B cell (primary cell): ENCODE measurements around the gene NR6A1. TPM values are rescaled to one million over a fixed set of nuclear protein-coding genes. Genes with fewer than 3 reads are reported as not detected.

Experiments used
- ATAC-seq: fragments of 200-7000 bp; cut with Tn5 transposase; one replicate; pipeline ENCODE4 v1.10.0; 2021; ENCODE audit warnings: low read depth, mild to moderate bottlenecking, moderate number of reproducible peaks, moderate library complexity
- CTCF ChIA-PET: fragments of 350-600 bp; sonication (Branson Sonifier 250); formaldehyde crosslinking; loops from one replicate; lab custom pipeline; 2021; ENCODE audit warnings: antibody characterized with exemption, inconsistent platforms; lab: Charles Lee
- POLR2A ChIA-PET: fragments of 350-600 bp; sonication (Branson Sonifier 250); formaldehyde crosslinking; loops from one replicate; lab custom pipeline; 2021; ENCODE audit warnings: antibody characterized with exemption; lab: Charles Lee
- DNase-seq: peaks from one replicate; pipeline ENCODE4 v3.0.0; 2013
- H2AFZ ChIP-seq: 2 replicates; pipeline ENCODE4 v1.6.1; 2012; ENCODE audit warnings: mild to moderate bottlenecking, low read depth, low read length; ENCODE audit not compliant: insufficient read depth, poor library complexity, severe bottlenecking
- H3K27ac ChIP-seq, 2 donors: 1 replicate in 1 of 2; 2 replicates in 1 of 2; pipeline ENCODE4 v1.5.1; 2012 to 2013; ENCODE audit warnings: low read length in 2 of 2, mild to moderate bottlenecking in 2 of 2, moderate library complexity in 1 of 2
- H3K27me3 ChIP-seq, 4 experiments: fragments of 200-600 bp in 1 of 4; sonication (generic) in 1 of 4; replicated peaks in 1 of 4; 1 replicate in 2 of 4; 2 replicates in 2 of 4; pipeline versions ENCODE4 v1.6.1 to v1.7.0; 2013 to 2016; ENCODE audit warnings: low read length in 3 of 4, mild to moderate bottlenecking in 2 of 4, mixed read lengths in 1 of 4, moderate library complexity in 1 of 4; ENCODE audit not compliant: insufficient read depth in 4 of 4, control insufficient read depth in 3 of 4; ENCODE audit errors: control extremely low read depth in 1 of 4
- H3K36me3 ChIP-seq, 2 experiments: replicated peaks in 1 of 2; 1 replicate in 1 of 2; 2 replicates in 1 of 2; pipeline versions ENCODE4 v1.6.1 to v1.7.1; 2013; ENCODE audit warnings: low read length in 1 of 2; ENCODE audit not compliant: insufficient read depth in 2 of 2, control insufficient read depth in 1 of 2; ENCODE audit errors: control extremely low read depth in 1 of 2, extremely low read depth in 1 of 2
- H3K4me1 ChIP-seq, 2 donors: fragments of 200-600 bp in 1 of 2; sonication (generic) in 1 of 2; 1 replicate in 1 of 2; 2 replicates in 1 of 2; pipeline versions ENCODE4 v1.5.1 to v1.6.1; 2013 to 2017; ENCODE audit warnings: low read length in 2 of 2; ENCODE audit not compliant: control insufficient read depth in 2 of 2, insufficient read depth in 2 of 2
- H3K4me2 ChIP-seq: replicated peaks from 2 replicates; pipeline ENCODE3; 2012; ENCODE audit warnings: mild to moderate bottlenecking, low read depth, low read length; ENCODE audit not compliant: poor library complexity, severe bottlenecking
- H3K4me3 ChIP-seq, 5 experiments: fragments of 200-600 bp in 1 of 5; sonication (generic) in 1 of 5; 1 replicate in 3 of 5; 2 replicates in 2 of 5; pipeline versions ENCODE4 v1.5.1 to v1.7.0; 2011 to 2016; ENCODE audit warnings: low read length in 4 of 5, mild to moderate bottlenecking in 4 of 5, low read depth in 2 of 5, control low read depth in 1 of 5, moderate library complexity in 1 of 5; ENCODE audit not compliant: insufficient read depth in 1 of 5; ENCODE audit errors: control extremely low read depth in 1 of 5, extremely low read depth in 1 of 5
- H3K79me2 ChIP-seq: fragments of 200-600 bp; sonication (generic); one replicate; pipeline ENCODE4 v1.6.0; 2016; ENCODE audit warnings: low read length; ENCODE audit not compliant: control insufficient read depth, insufficient read depth
- H3K9ac ChIP-seq: fragments of 200-600 bp; sonication (generic); 2 replicates; pipeline ENCODE4 v1.6.1; 2017; ENCODE audit warnings: mild to moderate bottlenecking, low read length, moderate library complexity
- H3K9me3 ChIP-seq, 3 donors: one replicate each; pipeline versions ENCODE4 v1.6.1 to v1.7.1; 2013; ENCODE audit warnings: low read length in 2 of 3; ENCODE audit not compliant: control insufficient read depth in 2 of 3, insufficient read depth in 1 of 3; ENCODE audit errors: control extremely low read depth in 1 of 3
- H4K20me1 ChIP-seq: 2 replicates; pipeline ENCODE4 v1.6.0; 2012; ENCODE audit warnings: mild to moderate bottlenecking, low read length; ENCODE audit not compliant: insufficient read depth, control insufficient read depth, poor library complexity, severe bottlenecking
- H3K27ac Mint-ChIP-seq: one replicate; pipeline ENCODE4 v1.8.0; 2021; ENCODE audit warnings: mixed read lengths
- H3K27me3 Mint-ChIP-seq: one replicate; pipeline ENCODE4 v1.8.0; 2021; ENCODE audit warnings: mixed read lengths
- H3K4me1 Mint-ChIP-seq: one replicate; pipeline ENCODE4 v1.8.0; 2021; ENCODE audit warnings: mixed read lengths
- H3K4me3 Mint-ChIP-seq: one replicate; pipeline ENCODE4 v1.8.0; 2021; ENCODE audit warnings: mixed read lengths
- H3K9me3 Mint-ChIP-seq: one replicate; pipeline ENCODE4 v1.8.0; 2022; ENCODE audit warnings: mixed read lengths; ENCODE audit not compliant: insufficient read depth
- EZH2 ChIP-seq: IDR thresholded peaks from 2 replicates; pipeline ENCODE4 v1.6.1; 2012; ENCODE audit warnings: borderline replicate concordance, low read depth, mild to moderate bottlenecking, moderate library complexity, low read length; ENCODE audit not compliant: insufficient read depth, poor library complexity, severe bottlenecking
- WGBS: methylation state at CpG from one replicate; pipeline ENCODE4 v1.1.5; 2013; ENCODE audit warnings: missing lambda C conversion rate; ENCODE audit not compliant: insufficient coverage; 5-methylcytosine and 5-hydroxymethylcytosine counted together
- intact Hi-C: fragments of 100-400 bp; cut with micrococcal nuclease; formaldehyde crosslinking; loops from one replicate; pipeline ENCODE4 v1.10.0; 2022
- polyA plus RNA-seq: library from polyadenylated mRNA; depleted of rRNA; stranded (reverse); fragments of >200 nt; gene quantifications from 2 replicates; pipeline ENCODE4 v1.2.3, GENCODE V29; 2012
- total RNA-seq, 2 donors: library from RNA; stranded (reverse); fragments of 120-200 nt in 1 of 2; gene quantifications; 1 replicate in 1 of 2; 2 replicates in 1 of 2; pipeline versions ENCODE4 v1.2.3 to v1.2.4, GENCODE V29; 2013 to 2022
- TF ChIP-seq, protein P1 (sequence below): fragments of 200-600 bp; IDR thresholded peaks from one replicate; pipeline ENCODE4 v1.8.0; 2022; ENCODE audit warnings: antibody characterized with exemption, mild to moderate bottlenecking

Gene NR6A1
- total and polyA plus RNA-seq, 2 donors (not counting 1 experiment from before 2014, with no cell fraction given): 0.09 to 0.67 TPM

DNA sequence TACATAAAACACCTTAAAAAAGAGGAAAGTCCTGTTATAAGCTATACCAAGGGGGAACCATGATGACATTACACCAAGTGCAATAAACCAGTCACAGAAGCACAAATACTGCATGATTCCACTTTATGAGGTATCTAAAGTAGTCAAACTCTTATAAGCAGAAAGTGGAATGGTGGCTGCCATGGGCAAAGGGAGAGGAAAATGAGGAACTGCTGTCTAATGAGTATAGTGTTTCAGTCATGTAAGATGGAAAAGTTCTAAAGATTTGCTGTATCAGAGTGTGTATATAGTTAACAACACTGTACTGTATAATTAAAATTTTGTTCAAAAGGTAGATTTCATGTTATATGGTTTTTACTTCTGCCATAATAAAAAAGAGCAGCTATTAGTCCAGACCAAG is 229.3 kb downstream of the NR6A1 start:
- POLR2A ChIA-PET: no interaction called here
- Histone ChIP-seq H4K20me1 (no peaks in the 10 kb centered on the region), H3K36me3 (no peaks in the 10 kb centered on the region), H3K79me2 (no peaks in the 10 kb centered on the region), H3K4me2 (no peak overlapping the region), H3K4me1 (no peaks in the 10 kb centered on the region), H3K9ac (no peak overlapping the region), H2AFZ (no peak overlapping the region), H3K4me3 (no peak overlapping the region), H3K27ac (no peak overlapping the region), H3K9me3 (no peaks in the 10 kb centered on the region), H3K27me3 (no peaks in the 10 kb centered on the region)
- no peaks in the 10 kb centered on the region for H3K27me3 Mint-ChIP-seq
- TF ChIP-seq, protein P1, sequence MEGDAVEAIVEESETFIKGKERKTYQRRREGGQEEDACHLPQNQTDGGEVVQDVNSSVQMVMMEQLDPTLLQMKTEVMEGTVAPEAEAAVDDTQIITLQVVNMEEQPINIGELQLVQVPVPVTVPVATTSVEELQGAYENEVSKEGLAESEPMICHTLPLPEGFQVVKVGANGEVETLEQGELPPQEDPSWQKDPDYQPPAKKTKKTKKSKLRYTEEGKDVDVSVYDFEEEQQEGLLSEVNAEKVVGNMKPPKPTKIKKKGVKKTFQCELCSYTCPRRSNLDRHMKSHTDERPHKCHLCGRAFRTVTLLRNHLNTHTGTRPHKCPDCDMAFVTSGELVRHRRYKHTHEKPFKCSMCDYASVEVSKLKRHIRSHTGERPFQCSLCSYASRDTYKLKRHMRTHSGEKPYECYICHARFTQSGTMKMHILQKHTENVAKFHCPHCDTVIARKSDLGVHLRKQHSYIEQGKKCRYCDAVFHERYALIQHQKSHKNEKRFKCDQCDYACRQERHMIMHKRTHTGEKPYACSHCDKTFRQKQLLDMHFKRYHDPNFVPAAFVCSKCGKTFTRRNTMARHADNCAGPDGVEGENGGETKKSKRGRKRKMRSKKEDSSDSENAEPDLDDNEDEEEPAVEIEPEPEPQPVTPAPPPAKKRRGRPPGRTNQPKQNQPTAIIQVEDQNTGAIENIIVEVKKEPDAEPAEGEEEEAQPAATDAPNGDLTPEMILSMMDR: no peak
- TF ChIP-seq EZH2: no peak
- H3K27ac Mint-ChIP-seq: no peak overlapping the region
- ATAC-seq (no peak), DNase-seq (no peak)
- no peaks in the 10 kb centered on the region for H3K4me1 Mint-ChIP-seq
- H3K4me3 Mint-ChIP-seq: no peak overlapping the region
- CTCF ChIA-PET: no interaction called here
- H3K9me3 Mint-ChIP-seq: no peaks in the 10 kb centered on the region
- intact Hi-C loops: no loop called here

DNA sequence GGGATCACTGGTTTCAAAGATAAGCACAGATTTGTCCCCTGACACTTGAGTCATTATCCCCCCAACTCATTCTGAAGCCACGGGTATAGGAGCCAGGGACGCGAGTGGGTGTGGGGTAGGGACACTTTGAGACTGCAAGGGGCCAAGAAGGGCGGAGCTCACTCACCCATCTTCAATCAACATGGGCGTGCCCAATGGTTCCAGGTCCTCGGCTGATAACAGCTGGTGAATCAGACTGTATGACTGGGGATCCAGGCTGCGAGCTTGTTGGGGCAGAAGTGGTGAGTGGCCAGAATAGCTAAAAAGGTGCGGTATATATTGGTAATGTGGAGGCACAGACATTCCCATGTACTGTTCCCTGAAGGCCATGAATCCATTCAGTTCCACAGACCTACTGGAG is 233.2 kb downstream of the NR6A1 start:
- Mint-ChIP-seq H3K27me3 (no peaks in the 10 kb centered on the region), H3K9me3 (no peaks in the 10 kb centered on the region), H3K27ac (no peak overlapping the region), H3K4me1 (no peaks in the 10 kb centered on the region), H3K4me3 (no peak overlapping the region)
- H3K36me3 ChIP-seq: no peaks in the 10 kb centered on the region
- 90% methylated on average over 4 of the region's 8 CpGs for WGBS
- no peaks in the 10 kb centered on the region for H3K9me3 ChIP-seq
- intact Hi-C loops: loop anchor here (2.0 kb wide), 1 partner anchor 411 kb away; no protein-coding TSS in a partner anchor
- no peak overlapping the region for H3K4me3 ChIP-seq
- no peaks in the 10 kb centered on the region for H3K79me2 ChIP-seq
- no peak overlapping the region for H2AFZ ChIP-seq
- no peaks in the 10 kb centered on the region for H4K20me1 ChIP-seq
- POLR2A ChIA-PET: no interaction called here
- CTCF ChIA-PET: interaction anchor here (0.9 to 2.8 kb wide), 6 partner anchors 8 to 1136 kb away, joined by 3 to 22 read pairs (median 8); no protein-coding TSS in a partner anchor
- no peak overlapping the region for H3K9ac ChIP-seq
- no peaks in the 10 kb centered on the region for H3K27me3 ChIP-seq
- ATAC-seq (no peak), DNase-seq (no peak)
- H3K4me2 ChIP-seq: no peak overlapping the region
- no peak overlapping the region for H3K27ac ChIP-seq
- no peaks in the 10 kb centered on the region for H3K4me1 ChIP-seq
- no peak for TF ChIP-seq EZH2
- TF ChIP-seq, protein P1: no peak
